D341Med (cell line): ENCODE measurements around the gene ROR2.
"Not testable (repeated sequence)": the region's sequence is repeated elsewhere in the genome, so short reads cannot be mapped to it uniquely, and the experiment has no call there.

Source experiments
- DNase-seq: peaks from one replicate; pipeline ENCODE4 v3.0.0; 2012; ENCODE audit warnings: low spot score

ROR2 gene

GRCh38 chr9:91567642-91568274, 382.3 kb downstream of the ROR2 start:
- DNase-seq: no peak

DNA sequence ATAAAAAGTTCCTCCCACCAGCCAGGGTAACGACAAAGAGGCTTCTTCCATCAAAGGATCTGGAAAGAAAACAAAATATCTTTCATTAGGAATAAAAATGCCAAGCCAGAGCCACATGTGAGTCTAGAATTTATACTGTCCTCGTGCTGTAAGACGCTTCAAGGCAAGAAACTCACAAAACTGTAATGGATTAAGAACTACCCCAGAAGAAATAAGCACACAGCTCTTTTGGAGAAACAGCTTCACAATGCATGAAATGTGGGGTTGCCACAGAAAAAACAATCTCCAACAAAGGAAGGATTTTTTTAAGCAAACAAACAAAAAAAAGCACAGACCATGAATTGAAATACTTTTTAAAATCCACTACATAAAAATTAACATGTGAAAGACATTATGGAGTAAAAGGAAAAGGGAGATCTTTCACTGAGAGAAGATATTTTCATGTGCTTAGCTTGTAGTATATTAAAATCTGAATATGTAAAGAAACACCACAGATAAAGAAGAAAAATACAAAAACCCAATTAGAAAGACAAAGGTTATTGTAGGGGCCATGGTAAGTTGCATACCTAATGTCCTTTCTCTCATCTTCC, 385.9 kb downstream of the ROR2 start:
- no peak for DNase-seq

DNA sequence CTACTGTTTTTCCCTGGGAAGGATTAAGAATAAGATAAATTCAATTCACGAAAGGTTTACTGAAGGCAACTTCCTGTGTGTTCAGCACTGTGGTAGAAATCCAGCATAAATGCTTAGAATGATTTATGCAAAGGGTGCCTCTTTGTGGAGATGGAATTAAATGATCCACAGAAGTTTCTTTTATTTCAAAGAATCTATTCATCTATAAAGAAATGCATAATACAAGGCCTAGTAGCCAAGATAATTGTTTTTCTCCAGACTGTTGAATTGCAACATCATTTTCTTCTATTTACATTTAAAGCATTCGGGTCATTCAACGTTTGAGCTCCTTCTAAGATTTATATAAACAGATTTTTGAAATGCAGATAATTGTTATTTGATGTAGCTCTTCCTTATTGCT, 387.6 kb downstream of the ROR2 start:
- DNase-seq: no peak

DNA sequence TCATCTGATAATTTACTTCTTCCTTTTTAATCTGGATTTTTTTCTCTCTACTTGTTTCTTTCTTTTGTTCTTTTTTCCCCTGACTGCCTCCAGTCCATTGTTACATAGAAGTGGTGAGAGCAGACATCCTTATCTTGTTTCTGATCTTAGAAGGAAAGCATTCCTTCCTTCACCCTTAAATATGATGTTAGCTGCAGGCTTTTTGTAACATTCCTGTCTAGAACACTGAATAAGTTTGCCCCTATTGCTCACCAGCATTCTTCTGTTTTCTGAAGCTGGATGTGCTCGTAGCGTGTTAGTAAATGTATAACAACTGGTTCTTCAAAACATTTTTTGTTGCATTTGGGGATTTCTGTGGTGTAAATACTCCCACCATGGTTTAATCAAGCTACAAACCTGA, 389.7 kb downstream of the ROR2 start:
- DNase-seq: no peak

DNA sequence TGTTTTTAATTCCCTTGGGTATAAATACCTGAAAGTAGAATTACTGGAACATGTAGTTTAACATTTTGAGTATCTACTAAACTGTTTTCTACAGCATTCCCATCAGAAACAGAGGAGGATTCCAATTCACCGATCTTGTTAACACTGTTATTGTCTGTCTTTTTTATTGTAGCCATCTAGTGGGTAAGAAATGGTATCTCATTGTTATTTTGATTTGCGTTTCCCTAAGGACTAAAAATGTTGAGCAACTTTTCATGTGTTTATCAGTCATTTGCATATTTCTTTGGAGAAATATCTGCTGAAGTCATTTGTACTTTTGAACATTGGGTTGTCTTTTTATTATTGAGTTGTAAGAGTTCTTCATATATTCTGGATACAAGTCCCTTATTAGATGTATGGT, 391.1 kb downstream of the ROR2 start:
- DNase-seq: no peak

- no peak for DNase-seq
Observed at GRCh38 chr9:91558395-91558794, 391.6 kb downstream of the ROR2 start.

- no peak for DNase-seq
Observed at GRCh38 chr9:91557327-91557726, 392.7 kb downstream of the ROR2 start.

GRCh38 chr9:91555132-91555531, 394.9 kb downstream of the ROR2 start:
- DNase-seq: no peak

DNA sequence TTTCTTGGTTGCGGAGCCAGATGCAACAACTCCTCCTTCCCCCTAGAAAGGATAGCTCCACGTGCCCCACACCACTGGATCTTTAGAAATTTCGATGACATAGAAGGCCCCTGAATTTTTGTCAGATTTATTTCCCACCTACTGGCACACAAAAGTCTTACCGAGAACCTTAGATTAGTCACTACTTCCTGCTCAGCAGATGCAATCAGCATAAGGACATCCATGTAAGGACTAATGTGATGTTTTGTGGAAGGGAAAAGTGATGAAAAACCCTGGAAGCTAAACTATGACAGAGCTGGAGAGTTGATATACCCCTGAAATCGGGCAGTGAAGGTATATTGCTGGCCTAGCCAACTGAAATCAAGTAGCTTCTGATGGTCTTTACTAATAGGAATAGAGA, 400.9 kb downstream of the ROR2 start:
- no peak for DNase-seq

GRCh38 chr9:91547081-91547480, 402.9 kb downstream of the ROR2 start:
- DNase-seq: no peak

GRCh38 chr9:91546574-91546973, 403.5 kb downstream of the ROR2 start:
- no peak for DNase-seq

DNA sequence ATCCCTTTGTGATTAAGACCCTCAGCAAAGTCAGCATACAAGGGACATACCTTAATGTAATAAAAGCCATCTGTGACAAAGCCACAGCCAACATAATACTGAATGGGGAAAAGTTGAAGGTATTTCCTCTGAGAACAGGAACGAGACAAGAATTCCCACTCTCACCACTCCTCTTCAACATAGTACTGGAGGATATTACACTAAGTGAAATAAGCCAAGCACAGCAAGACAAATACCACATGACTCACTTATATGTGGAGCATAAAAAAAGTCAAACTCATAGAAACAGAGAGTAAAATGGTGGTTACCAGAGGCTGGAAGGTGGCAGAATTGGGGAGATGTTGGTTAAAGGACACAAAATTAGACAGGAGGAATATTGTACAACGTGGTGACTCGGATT, 408.3 kb downstream of the ROR2 start:
- DNase-seq: no peak

- DNase-seq: not testable (repeated sequence)
Observed at GRCh38 chr9:91540506-91540905, 409.5 kb downstream of the ROR2 start.

DNA sequence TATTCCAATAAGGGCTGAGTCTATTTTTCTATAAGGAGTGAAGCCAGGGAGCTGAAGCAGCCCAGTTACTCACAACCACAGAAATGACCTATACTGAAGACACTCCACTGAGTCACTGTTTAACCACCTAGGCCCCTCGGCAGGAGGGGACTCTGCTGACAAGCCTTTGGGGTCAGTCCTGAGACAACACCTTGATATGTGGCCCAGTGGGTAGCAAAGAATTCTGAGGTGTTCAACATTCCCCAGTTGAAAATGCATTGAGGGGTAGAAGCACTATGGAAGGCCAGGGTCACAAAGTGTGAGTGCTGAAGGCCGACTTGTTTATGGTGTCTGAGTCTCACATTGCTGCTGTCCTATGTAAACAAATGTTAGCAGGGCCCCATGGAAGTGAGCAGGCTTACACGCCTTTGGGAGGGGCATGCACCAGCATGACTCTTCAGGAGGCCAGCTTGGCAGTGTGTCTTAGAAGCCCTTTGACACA, 413.8 kb downstream of the ROR2 start:
- no peak for DNase-seq

GRCh38 chr9:91534374-91534773, 415.7 kb downstream of the ROR2 start:
- no peak for DNase-seq

DNA sequence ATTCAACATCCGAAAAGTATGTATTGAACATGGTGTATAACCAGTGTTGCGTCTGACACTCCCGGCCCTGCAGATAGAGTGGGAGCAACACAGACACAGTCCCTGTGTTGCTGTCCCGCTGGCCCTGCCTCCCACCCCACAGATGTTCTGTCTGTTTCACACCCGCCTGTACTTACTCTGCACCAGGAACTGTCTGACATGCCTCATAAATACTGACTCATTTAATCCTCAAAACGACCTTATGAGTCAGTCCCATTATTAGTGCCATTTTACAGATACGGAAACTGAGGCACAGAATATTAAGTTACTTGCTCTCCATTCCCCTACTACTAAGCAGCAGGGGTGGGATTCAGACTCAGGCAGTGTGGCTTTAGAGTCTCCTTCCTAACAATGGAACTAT, 416.6 kb downstream of the ROR2 start:
- no peak for DNase-seq

- DNase-seq: no peak
Observed at GRCh38 chr9:91532325-91532724, 417.7 kb downstream of the ROR2 start.

- DNase-seq: no peak
Observed at GRCh38 chr9:91530829-91531228, 419.2 kb downstream of the ROR2 start.

DNA sequence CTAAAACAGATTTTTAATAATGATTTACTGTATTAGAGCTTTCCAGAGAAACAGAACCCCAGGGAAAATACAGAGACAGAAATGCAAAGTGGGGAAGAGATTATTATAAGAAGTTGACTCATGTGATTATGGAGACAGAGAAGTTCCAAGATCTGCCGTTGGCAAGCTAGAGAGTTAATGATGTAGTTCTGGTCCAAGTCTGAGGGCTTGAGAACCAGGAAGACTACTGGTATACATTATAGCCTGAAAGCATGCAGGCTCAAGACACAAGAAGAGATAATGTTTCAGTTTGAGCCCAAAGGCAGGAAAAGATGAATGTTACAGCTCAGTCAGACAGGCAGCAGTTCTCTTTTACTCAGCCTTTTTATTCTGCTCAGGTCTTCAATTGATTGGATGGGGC, 427.5 kb downstream of the ROR2 start:
- DNase-seq: no peak

DNA sequence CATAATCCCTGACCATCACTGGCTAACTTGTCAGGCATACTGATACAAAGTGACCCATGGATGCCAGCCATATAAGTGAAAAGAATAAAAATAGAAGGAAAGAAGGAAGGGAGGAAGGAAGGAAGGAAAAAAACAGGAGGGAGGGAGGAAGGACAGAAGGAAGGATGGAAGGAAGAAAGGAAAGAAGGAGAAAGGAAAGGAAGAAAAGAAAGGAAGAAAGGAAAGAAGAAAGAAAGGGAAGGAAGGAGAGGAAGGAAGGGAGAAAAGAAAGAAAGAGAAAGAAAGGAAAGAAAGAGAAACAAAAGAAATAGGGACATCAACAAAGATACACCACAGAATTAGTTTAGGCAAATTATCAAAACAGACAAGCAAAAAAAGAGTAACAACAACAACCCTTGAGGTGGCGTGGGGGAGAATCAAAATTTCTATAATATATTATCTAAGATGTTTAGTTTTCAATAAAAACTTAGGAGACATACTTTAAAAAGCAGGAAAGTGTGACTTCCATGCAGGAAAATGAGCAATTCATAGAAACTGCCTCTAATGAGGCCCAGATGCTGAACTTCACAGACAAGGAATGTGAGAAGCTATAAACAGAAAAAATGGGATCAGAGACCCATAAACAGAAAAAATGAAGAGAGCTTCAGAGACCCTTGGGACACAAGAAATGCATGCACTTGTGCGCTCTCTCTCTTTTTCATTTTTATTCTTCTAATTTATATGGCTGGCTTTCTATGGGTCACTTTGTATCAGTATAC, 430.3 kb downstream of the ROR2 start:
- DNase-seq: no peak

GRCh38 chr9:91518462-91518861, 431.6 kb downstream of the ROR2 start:
- no peak for DNase-seq

GRCh38 chr9:91517801-91518200, 432.2 kb downstream of the ROR2 start:
- no peak for DNase-seq

DNA sequence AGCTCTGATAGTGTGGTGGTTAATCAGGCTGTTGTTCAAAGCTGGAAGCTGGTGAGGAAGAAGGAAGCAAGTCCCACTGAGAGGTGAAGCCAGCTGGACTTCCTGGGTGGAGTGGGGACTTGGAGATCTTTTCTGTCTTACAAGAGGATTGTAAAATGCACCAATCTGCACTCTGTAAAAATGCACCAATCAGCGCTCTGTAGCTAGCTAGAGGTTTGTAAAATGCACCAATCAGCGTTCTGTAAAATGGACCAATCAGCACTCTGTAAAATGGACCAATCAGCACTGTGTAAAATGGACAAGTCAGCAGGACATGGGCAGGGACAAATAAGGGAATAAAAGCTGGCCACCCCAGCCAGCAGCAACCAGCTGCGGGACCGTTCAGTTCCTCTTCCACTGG, 432.7 kb downstream of the ROR2 start:
- DNase-seq: not testable (repeated sequence)
